Sigmoid colon (tissue), 7 donors: ENCODE data around the gene PRELID2. TPM values are rescaled to one million over a fixed set of nuclear protein-coding genes. Genes with fewer than 3 reads are reported as not detected.

Experiments used
- DNase-seq: peaks from one replicate; pipeline ENCODE4 v3.0.0-alpha.2; 2019
- H3K27ac ChIP-seq, 4 donors: fragments of 200-600 bp; sonication (generic); one replicate each; pipeline ENCODE4 v1.5.1; 2016 to 2019; ENCODE audit warnings: mild to moderate bottlenecking in 1 of 4
- H3K27me3 ChIP-seq, 3 donors: fragments of 200-600 bp; sonication (generic); one replicate each; pipeline ENCODE4 v1.5.1; 2019; ENCODE audit warnings: mild to moderate bottlenecking in 1 of 3
- H3K36me3 ChIP-seq, 4 donors: fragments of 200-600 bp; sonication (generic); one replicate each; pipeline ENCODE4 v1.5.1; 2016 to 2019
- H3K4me1 ChIP-seq, 4 donors: fragments of 200-600 bp; sonication (generic); one replicate each; pipeline ENCODE4 v1.5.1; 2017 to 2019
- H3K4me3 ChIP-seq, 4 donors: fragments of 200-600 bp; sonication (generic); one replicate each; pipeline ENCODE4 v1.5.1; 2017 to 2019; ENCODE audit warnings: mild to moderate bottlenecking in 2 of 4, moderate library complexity in 1 of 4
- H3K9me3 ChIP-seq, 4 donors: fragments of 200-600 bp in 3 of 4; sonication (generic) in 3 of 4; one replicate each; pipeline versions ENCODE4 v1.5.1 to v1.6.1; 2013 to 2019
- EP300 ChIP-seq, 4 donors: sonication (generic); formaldehyde crosslinking; IDR thresholded peaks; one replicate each; pipeline ENCODE4 v1.6.1; 2017; ENCODE audit warnings: antibody characterized with exemption in 4 of 4
- POLR2A ChIP-seq, 2 donors: fragments of 450-650 bp; IDR thresholded peaks; one replicate each; pipeline ENCODE4 v1.6.1; 2016; ENCODE audit warnings: antibody characterized with exemption in 2 of 2, mild to moderate bottlenecking in 2 of 2, moderate library complexity in 2 of 2
- POLR2AphosphoS5 ChIP-seq, 4 donors: sonication (generic); formaldehyde crosslinking; IDR thresholded peaks; one replicate each; pipeline ENCODE4 v1.6.1; 2017; ENCODE audit warnings: antibody characterized with exemption in 4 of 4
- WGBS, 2 donors: extraction: QIAGEN DNeasy Blood & Tissue Kit; methylation state at CpG; one replicate each; pipeline ENCODE4 v1.1.7; 2013; 5-methylcytosine and 5-hydroxymethylcytosine counted together
- intact Hi-C: fragments of 100-400 bp; cut with DNase I; formaldehyde crosslinking; loops from one replicate; pipeline ENCODE4 v1.15.1; 2023
- polyA plus RNA-seq, 3 donors: library from polyadenylated mRNA; stranded (reverse); fragments of 200-250 nt; gene quantifications; one replicate each; pipeline ENCODE4 v1.2.3, GENCODE V29; 2013
- total RNA-seq, 4 donors: library from RNA; depleted of rRNA; stranded (reverse); fragments of >200 nt; gene quantifications; one replicate each; pipeline ENCODE4 v1.1.0, GENCODE V29; 2016
- TF ChIP-seq, protein P1 (sequence below), 4 experiments: fragments of 450-650 bp in 3 of 4; fragments of 200-600 bp in 1 of 4; IDR thresholded peaks; one replicate each; pipeline ENCODE4 v1.5.1; 2016 to 2019; ENCODE audit warnings: antibody characterized with exemption in 4 of 4, mild to moderate bottlenecking in 3 of 4, moderate library complexity in 2 of 4
- donor health status: healthy with polysubstance abuse.
- donor health status: Bipolar disorder and iron deficiency.
- donor health status: healthy.

The PRELID2 gene
- total and polyA plus RNA-seq, 7 donors = 7.1 to 62.5 (median 19.9) TPM

DNA sequence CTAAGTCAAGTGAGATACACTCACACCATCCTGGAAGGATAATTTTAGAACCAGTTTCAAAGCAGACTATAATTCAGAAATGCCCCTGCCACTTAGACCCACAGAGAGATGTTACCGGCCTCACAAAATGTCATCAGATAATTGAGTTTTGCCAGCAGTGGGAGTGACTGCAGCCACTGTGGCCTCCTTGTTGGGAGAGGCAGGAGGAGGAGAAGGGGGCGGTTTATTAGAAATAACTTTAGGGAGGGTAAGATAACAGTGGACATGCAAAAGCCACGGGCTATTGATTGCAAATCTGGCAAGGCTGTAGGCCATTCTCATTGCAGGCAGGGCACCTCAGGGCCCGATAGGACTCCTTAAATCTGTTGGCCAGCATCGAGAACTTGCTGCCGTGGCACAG is 24.3 kb upstream of the PRELID2 start:
- Histone ChIP-seq H3K4me1 (peaks cover 0 to 16% (median 8%) of the 10 kb centered on the region in 4 donors), H3K9me3 (no peaks in the 10 kb centered on the region), H3K27ac (no peak overlapping the region), H3K27me3 (no peaks in the 10 kb centered on the region), H3K4me3 (no peak overlapping the region), H3K36me3 (no peaks in the 10 kb centered on the region)
- 89% methylated on average over 6 of the region's 6 CpGs for WGBS, 2 donors
- TF ChIP-seq EP300 (IDR thresholded peaks at IDR 0.05) = no peak
- TF ChIP-seq, protein P1, sequence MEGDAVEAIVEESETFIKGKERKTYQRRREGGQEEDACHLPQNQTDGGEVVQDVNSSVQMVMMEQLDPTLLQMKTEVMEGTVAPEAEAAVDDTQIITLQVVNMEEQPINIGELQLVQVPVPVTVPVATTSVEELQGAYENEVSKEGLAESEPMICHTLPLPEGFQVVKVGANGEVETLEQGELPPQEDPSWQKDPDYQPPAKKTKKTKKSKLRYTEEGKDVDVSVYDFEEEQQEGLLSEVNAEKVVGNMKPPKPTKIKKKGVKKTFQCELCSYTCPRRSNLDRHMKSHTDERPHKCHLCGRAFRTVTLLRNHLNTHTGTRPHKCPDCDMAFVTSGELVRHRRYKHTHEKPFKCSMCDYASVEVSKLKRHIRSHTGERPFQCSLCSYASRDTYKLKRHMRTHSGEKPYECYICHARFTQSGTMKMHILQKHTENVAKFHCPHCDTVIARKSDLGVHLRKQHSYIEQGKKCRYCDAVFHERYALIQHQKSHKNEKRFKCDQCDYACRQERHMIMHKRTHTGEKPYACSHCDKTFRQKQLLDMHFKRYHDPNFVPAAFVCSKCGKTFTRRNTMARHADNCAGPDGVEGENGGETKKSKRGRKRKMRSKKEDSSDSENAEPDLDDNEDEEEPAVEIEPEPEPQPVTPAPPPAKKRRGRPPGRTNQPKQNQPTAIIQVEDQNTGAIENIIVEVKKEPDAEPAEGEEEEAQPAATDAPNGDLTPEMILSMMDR (IDR thresholded peaks at IDR 0.05) = no peak
- TF ChIP-seq POLR2A (IDR thresholded peaks at IDR 0.05) = no peak
- no peak for TF ChIP-seq POLR2AphosphoS5 (IDR thresholded peaks at IDR 0.05)
- no peak for DNase-seq
- intact Hi-C loops = no loop called here

GRCh38 chr5:145858959-145859358 is 23.8 kb upstream of the PRELID2 start:
- H3K27me3 ChIP-seq = no peaks in the 10 kb centered on the region

DNA sequence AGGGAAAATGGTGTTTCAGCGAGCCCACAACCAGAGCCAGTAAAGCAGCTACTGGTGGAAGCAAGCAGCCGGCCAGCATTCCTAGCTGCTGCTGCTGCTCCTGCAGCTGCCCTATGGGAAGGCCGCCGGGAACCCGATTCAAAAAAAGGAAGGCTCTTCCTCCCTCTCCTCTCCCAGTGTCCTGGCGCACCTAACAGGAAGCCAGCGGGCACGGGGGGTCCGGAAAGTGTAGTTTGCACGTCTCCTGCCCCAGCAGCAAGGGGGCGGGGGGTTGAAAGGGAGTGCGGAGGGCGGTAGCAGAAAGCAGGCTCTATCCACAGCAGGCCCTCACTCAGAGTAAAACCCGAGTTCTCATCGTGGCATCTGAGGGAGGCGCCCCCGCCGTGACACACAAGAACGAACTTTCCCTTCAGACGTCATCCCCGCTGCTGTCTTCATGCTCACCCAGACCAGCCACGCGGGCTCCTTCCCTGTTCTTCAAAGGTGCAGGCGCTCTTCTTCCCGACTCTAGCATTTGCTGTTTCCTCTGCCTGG is 21.2 kb upstream of the PRELID2 start:
- Histone ChIP-seq H3K9me3 (no peaks in the 10 kb centered on the region), H3K27ac (peak overlapping the region; percentile 49 to 78 (median 72)), H3K36me3 (no peaks in the 10 kb centered on the region), H3K4me3 (peak overlapping the region; percentile 31 to 54 (median 44)), H3K4me1 (peaks cover 0 to 16% (median 8%) of the 10 kb centered on the region in 4 donors), H3K27me3 (no peaks in the 10 kb centered on the region)
- TF ChIP-seq, protein P1 (IDR thresholded peaks at IDR 0.05) = peak in 1 of 4 experiments; percentile 17
- TF ChIP-seq EP300 (IDR thresholded peaks at IDR 0.05) (no peak), POLR2AphosphoS5 (IDR thresholded peaks at IDR 0.05) (peak in 1 of 4 donors; percentile 20)
- peak; percentile 79 for DNase-seq
- WGBS, 2 donors = 34 to 69% methylated on average over 25 of the region's 25 CpGs
- intact Hi-C loops = no loop called here

More at GRCh38 chr5:145858959-145859358, 23.8 kb upstream of the PRELID2 start:
- H3K4me1 ChIP-seq = peaks cover 0 to 16% (median 8%) of the 10 kb centered on the region in 4 donors
- TF ChIP-seq POLR2AphosphoS5 (IDR thresholded peaks at IDR 0.05) = no peak
- no peak for TF ChIP-seq EP300 (IDR thresholded peaks at IDR 0.05)
- no peak for TF ChIP-seq POLR2A (IDR thresholded peaks at IDR 0.05)
- TF ChIP-seq, protein P1 (IDR thresholded peaks at IDR 0.05) = no peak
- no peak overlapping the region for H3K27ac ChIP-seq
- no peak overlapping the region for H3K4me3 ChIP-seq
- intact Hi-C loops = no loop called here
- 82 to 89% methylated on average over 4 of the region's 4 CpGs for WGBS, 2 donors
- no peaks in the 10 kb centered on the region for H3K9me3 ChIP-seq
- DNase-seq = no peak
- no peaks in the 10 kb centered on the region for H3K36me3 ChIP-seq

DNA sequence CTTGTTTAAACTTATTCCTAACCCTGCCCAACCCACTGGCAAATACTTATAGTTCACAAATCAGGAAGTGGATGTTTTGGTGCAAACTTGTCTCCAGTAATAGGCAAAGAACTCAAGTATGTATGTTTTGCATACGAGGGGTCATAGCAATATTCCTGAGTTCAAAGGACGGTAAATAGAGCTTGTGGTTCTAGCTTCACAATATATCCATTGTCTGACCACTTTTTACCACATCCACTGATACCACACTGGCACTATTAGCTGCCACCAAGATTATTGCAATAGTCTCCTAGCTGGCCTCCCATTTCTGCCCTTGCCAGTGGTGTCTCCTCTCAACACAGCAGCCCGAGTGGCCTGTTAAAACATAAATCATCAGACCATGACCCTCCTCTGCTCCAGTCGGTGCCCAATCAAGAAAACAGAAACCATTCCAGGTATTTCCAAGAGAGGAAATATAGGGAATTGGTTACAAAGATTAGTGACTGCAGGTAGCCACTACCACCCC is 20.7 kb upstream of the PRELID2 start:
- Histone ChIP-seq H3K27ac (peak overlapping the region; percentile 49 to 78 (median 72)), H3K4me1 (peaks cover 0 to 16% (median 8%) of the 10 kb centered on the region in 4 donors), H3K36me3 (no peaks in the 10 kb centered on the region), H3K4me3 (peak overlapping the region; percentile 31 to 54 (median 44)), H3K27me3 (no peaks in the 10 kb centered on the region), H3K9me3 (no peaks in the 10 kb centered on the region)
- intact Hi-C loops = no loop called here
- no peak for DNase-seq
- no peak for TF ChIP-seq EP300 (IDR thresholded peaks at IDR 0.05)
- TF ChIP-seq POLR2A (IDR thresholded peaks at IDR 0.05) = no peak
- no peak for TF ChIP-seq POLR2AphosphoS5 (IDR thresholded peaks at IDR 0.05)
- TF ChIP-seq, protein P1 (IDR thresholded peaks at IDR 0.05) = no peak
- WGBS, 2 donors = 9 to 54% methylated on average over 4 of the region's 4 CpGs
